ENCODE measurements around the gene MCC. TPM values are rescaled to one million over a fixed set of nuclear protein-coding genes. Genes with fewer than 3 reads are reported as not detected.

Gene MCC
- total RNA-seq, 1 donor from 2014 or later: 26.9 TPM

GRCh38 chr5:113171520-113171919 is 316.7 kb downstream of the MCC start:
- H3K9ac ChIP-seq (ENCODE audit: low read length): no peak overlapping the region
- H3K27ac ChIP-seq (ENCODE audit: low read depth, low read length): no peak overlapping the region
- Mint-ChIP-seq H3K4me1 (ENCODE audit: low read depth, unreplicated experiment) (peaks cover 42% of the 10 kb centered on the region), H3K9me3 (ENCODE audit: unreplicated experiment) (no peaks in the 10 kb centered on the region), H3K27me3 (ENCODE audit: low read depth, unreplicated experiment) (no peaks in the 10 kb centered on the region), H3K4me3 (ENCODE audit: unreplicated experiment) (no peak overlapping the region), H3K36me3 (ENCODE audit: low read depth, unreplicated experiment) (peaks cover 3% of the 10 kb centered on the region), H3K27ac (ENCODE audit: unreplicated experiment) (no peak overlapping the region)
- H3K9me3 ChIP-seq (ENCODE audit: insufficient read depth, low read depth, low read length): no peaks in the 10 kb centered on the region
- no peak overlapping the region for H3K4me2 ChIP-seq (ENCODE audit: low read length)
- peaks cover 27% of the 10 kb centered on the region for H4K20me1 ChIP-seq (ENCODE audit: insufficient read depth, low read length)
- FAIRE-seq (no peak), DNase-seq (ENCODE audit: low read depth) (no peak)
- no peak overlapping the region for H3K4me3 ChIP-seq (ENCODE audit: insufficient read depth, low read depth, low read length)
- peaks cover 3% of the 10 kb centered on the region for H3K79me2 ChIP-seq (ENCODE audit: insufficient read depth, low read length)
- no peaks in the 10 kb centered on the region for H3K36me3 ChIP-seq (ENCODE audit: insufficient read depth, low read length)
- no peak for TF ChIP-seq EZH2 (IDR thresholded peaks at IDR 0.05; ENCODE audit: insufficient read depth, low read length)
- no peak for TF ChIP-seq CTCF (IDR thresholded peaks at IDR 0.05; ENCODE audit: insufficient read depth, low read depth, low read length)
- peaks cover 19% of the 10 kb centered on the region for H3K27me3 ChIP-seq (ENCODE audit: insufficient read depth, low read length)
- H3K4me1 ChIP-seq (ENCODE audit: insufficient read depth, low read length): peaks cover 17% of the 10 kb centered on the region
- H2AFZ ChIP-seq (ENCODE audit: low read depth, low read length): no peak overlapping the region

DNA sequence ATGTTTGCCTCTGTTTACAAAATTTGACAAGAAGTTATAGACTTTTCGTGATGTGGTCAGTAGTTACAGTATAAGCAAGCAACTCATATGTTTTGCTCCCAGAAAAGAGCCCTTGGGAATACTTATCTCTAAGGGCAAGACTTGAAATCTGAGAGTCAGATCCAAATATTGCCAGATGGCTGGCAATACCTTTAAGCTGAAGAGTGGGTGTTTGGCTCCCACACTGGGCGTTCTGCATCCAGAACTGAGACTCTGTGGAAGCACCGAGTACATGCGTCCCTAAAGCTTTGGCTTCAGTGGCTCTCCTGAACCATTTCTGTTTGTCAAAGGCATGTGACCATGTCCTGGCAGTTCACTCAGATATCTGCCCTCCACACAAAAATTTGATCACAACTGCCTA is 317.5 kb downstream of the MCC start:
- FAIRE-seq: no peak
- Mint-ChIP-seq H3K4me3 (ENCODE audit: unreplicated experiment) (no peak overlapping the region), H3K36me3 (ENCODE audit: low read depth, unreplicated experiment) (peaks cover 1% of the 10 kb centered on the region), H3K27me3 (ENCODE audit: low read depth, unreplicated experiment) (no peaks in the 10 kb centered on the region), H3K27ac (ENCODE audit: unreplicated experiment) (no peak overlapping the region), H3K9me3 (ENCODE audit: unreplicated experiment) (no peaks in the 10 kb centered on the region), H3K4me1 (ENCODE audit: low read depth, unreplicated experiment) (peaks cover 49% of the 10 kb centered on the region)
- Histone ChIP-seq H3K4me2 (ENCODE audit: low read length) (no peak overlapping the region), H3K4me1 (ENCODE audit: insufficient read depth, low read length) (peaks cover 23% of the 10 kb centered on the region), H3K27ac (ENCODE audit: low read depth, low read length) (no peak overlapping the region), H3K4me3 (ENCODE audit: insufficient read depth, low read depth, low read length) (no peak overlapping the region), H3K9ac (ENCODE audit: low read length) (no peak overlapping the region), H3K27me3 (ENCODE audit: insufficient read depth, low read length) (peaks cover 19% of the 10 kb centered on the region), H3K9me3 (ENCODE audit: insufficient read depth, low read depth, low read length) (no peaks in the 10 kb centered on the region), H4K20me1 (ENCODE audit: insufficient read depth, low read length) (peaks cover 27% of the 10 kb centered on the region), H3K79me2 (ENCODE audit: insufficient read depth, low read length) (peaks cover 3% of the 10 kb centered on the region), H2AFZ (ENCODE audit: low read depth, low read length) (no peak overlapping the region), H3K36me3 (ENCODE audit: insufficient read depth, low read length) (no peaks in the 10 kb centered on the region)
- no peak for TF ChIP-seq EZH2 (IDR thresholded peaks at IDR 0.05; ENCODE audit: insufficient read depth, low read length)
- no peak for TF ChIP-seq CTCF (IDR thresholded peaks at IDR 0.05; ENCODE audit: insufficient read depth, low read depth, low read length)
- no peak for DNase-seq (ENCODE audit: low read depth)

DNA sequence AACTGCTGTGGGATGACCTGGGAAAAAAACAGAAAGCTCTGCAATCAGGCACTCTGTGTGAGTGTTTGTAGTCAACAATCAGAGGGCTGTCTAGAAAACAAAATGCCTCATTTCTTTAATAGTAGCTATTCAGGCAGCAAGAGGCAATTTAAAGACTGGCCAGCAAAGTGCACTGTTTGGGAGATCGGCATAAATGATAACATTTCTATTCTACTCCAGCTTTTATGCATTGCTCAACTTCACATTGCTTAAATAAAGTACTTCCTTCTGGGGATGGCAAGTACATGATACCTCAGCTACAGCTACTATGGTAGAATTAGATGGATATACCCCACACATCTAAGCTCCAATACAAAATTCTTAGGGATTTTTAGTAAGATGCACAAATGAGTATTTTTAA is 318.5 kb downstream of the MCC start:
- no peak overlapping the region for H3K27ac ChIP-seq (ENCODE audit: low read depth, low read length)
- H3K4me1 ChIP-seq (ENCODE audit: insufficient read depth, low read length): peaks cover 33% of the 10 kb centered on the region
- H4K20me1 ChIP-seq (ENCODE audit: insufficient read depth, low read length): peaks cover 30% of the 10 kb centered on the region
- TF ChIP-seq CTCF (IDR thresholded peaks at IDR 0.05; ENCODE audit: insufficient read depth, low read depth, low read length) (no peak), EZH2 (IDR thresholded peaks at IDR 0.05; ENCODE audit: insufficient read depth, low read length) (no peak)
- Mint-ChIP-seq H3K27ac (ENCODE audit: unreplicated experiment) (no peak overlapping the region), H3K36me3 (ENCODE audit: low read depth, unreplicated experiment) (no peaks in the 10 kb centered on the region), H3K27me3 (ENCODE audit: low read depth, unreplicated experiment) (no peaks in the 10 kb centered on the region), H3K4me3 (ENCODE audit: unreplicated experiment) (no peak overlapping the region), H3K9me3 (ENCODE audit: unreplicated experiment) (no peaks in the 10 kb centered on the region), H3K4me1 (ENCODE audit: low read depth, unreplicated experiment) (peaks cover 58% of the 10 kb centered on the region)
- no peak for FAIRE-seq
- H2AFZ ChIP-seq (ENCODE audit: low read depth, low read length): no peak overlapping the region
- H3K4me3 ChIP-seq (ENCODE audit: insufficient read depth, low read depth, low read length): no peak overlapping the region
- DNase-seq (ENCODE audit: low read depth): no peak
- no peaks in the 10 kb centered on the region for H3K9me3 ChIP-seq (ENCODE audit: insufficient read depth, low read depth, low read length)
- H3K79me2 ChIP-seq (ENCODE audit: insufficient read depth, low read length): peaks cover 4% of the 10 kb centered on the region
- no peaks in the 10 kb centered on the region for H3K36me3 ChIP-seq (ENCODE audit: insufficient read depth, low read length)
- H3K27me3 ChIP-seq (ENCODE audit: insufficient read depth, low read length): peaks cover 19% of the 10 kb centered on the region
- H3K4me2 ChIP-seq (ENCODE audit: low read length): no peak overlapping the region
- no peak overlapping the region for H3K9ac ChIP-seq (ENCODE audit: low read length)
